GM18502 (cell line): ENCODE data around the gene SOX3.

Experiments
- ATAC-seq: cut with Tn5 transposase; IDR thresholded peaks from one replicate; pipeline ENCODE4 v1.9.1; 2021; ENCODE audit warnings: mild to moderate bottlenecking; ENCODE audit not compliant: unreplicated experiment, poor library complexity

SOX3 gene

DNA sequence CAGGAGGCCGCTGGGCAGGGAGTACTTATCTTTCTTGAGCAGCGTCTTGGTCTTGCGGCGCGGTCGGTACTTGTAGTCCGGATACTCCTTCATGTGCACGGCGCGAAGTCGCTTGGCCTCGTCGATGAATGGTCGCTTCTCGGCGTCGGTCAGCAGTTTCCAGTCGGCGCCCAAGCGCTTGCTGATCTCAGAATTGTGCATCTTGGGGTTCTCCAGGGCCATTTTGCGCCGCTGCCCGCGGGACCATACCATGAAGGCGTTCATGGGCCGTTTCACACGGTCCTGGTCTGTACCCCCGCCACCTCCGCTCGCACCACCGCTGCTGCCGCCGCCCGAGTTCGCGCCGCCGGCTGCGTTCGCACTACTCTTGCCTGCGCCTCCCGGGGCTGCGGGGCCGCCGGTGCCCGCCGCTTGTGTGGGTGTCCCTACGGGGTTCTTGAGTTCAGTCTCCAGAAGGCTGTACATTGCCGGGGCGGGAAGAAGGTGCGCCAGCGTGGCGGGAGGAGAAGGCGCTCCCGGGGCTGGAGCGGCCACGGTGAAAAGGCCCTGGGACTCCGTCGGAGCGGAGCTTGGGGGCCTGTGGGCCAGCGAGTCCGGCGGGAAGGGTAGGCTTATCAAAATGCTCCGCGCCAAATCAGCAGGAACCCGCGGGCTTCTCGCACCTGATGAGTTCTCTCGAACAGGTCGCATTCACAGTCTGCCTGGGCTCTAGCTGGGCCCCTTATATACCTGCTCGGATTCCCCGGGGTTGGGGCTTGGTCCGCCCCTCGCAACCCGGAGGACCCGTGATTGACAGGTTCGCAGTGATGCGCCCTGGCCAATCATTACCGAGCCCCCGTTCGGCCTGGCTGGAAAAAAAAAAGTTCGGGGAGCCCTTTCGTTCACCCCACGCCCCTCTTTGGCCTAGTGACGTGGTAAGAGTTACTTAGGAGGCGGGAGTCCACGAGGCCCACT lies at the start of gene SOX3:
SOX3 (minus strand) TSS at position 699 of the 954 bp plus-strand sequence; CDS start at position 690, 9 bp downstream.
- no peak for ATAC-seq

DNA sequence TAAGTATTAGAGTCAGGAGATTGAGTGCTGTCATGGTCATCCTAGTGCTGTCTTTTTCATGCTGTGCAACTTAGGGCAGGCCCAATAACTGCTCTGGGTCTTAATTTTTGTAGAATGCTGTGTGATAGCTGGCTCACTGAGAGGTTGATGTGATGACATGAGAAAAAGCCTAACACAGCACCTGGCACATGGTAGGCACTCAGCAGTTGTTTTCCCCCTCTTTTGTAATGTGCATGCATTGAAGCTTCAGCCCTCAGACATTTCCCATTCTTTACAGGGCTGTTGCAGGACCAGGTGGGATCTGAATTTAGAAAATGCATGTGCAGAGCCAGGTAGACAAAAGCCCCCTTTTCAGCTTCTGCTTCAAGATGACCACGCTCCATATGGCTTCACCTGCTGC lies 44.1 kb upstream of the SOX3 start:
- ATAC-seq: no peak

DNA sequence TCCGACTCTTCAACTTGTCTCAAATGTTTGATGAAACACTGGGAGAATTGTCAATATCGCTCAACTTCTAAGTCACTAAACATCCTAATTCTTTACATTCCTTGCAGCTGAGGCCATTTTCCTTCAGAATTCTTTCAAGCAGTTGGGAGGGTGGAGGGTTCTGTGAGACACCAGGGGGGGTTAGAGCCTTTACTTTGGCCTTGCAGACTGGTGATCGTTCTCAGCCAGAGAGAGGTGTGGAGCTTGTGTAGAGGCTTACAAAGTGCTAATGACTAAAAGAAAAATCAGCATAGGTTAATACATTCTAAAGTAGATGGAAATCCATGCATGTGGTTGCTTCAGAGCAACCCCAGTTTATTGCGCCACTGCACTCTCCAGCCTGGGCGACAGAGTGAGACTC lies 21.3 kb upstream of the SOX3 start:
- no peak for ATAC-seq

DNA sequence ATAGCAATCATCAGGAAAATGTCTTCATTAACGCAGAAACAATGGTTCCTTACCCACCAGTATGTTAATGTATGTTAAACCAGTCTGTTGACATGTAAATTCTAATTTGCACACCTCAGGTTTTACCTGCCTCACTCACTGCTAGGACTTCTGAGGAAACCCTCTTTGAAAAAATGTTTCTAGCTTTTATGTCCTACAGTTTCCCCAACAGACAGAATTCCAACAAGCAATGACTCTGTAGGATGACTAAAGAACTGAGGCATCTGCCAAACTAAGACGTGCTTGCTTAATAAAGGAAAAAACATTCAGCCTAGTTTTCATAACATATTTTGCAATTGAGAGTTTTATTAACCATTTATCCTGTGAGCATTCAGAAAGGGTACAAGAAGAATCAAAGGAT lies 20.6 kb upstream of the SOX3 start:
- no peak for ATAC-seq

DNA sequence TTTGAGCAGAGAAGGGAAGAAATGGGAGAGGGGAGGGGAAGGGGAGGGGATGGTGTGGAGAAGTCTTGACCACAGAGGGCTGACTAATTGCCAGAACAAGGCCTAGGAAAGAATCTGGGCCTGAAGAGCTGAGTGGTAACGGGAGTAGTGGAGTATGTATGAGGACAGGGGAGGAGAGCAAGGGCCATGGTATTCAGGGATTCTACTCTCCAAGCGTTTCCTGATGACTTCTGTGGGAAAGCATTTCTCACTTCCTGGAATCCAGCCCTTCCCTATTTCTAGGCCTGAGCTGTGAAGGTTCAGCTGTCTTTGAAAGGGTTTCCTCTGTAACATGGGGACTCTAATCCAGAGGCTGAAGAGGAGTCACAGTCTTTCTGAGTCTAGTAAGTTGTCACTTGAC lies 19.7 kb upstream of the SOX3 start:
- ATAC-seq: no peak

DNA sequence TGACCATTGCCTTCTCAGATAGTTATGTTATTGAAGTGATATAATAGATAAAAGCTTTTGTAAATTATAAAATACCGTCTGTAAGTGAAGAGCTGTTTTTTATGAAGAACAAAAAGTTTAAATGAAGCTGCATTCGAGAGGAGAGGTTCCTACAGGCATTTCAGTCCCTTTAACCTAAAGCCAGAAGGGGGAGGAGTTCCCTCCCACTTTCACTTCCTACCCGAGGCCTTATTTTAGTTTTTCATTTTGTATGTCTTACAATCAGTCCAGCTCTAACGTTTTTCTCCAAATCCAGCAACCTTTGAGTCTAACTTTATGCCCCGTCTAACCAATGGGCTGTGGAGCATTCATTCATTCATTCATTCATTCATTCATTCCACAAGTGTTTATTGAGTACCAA lies 16.5 kb upstream of the SOX3 start:
- ATAC-seq: no peak

DNA sequence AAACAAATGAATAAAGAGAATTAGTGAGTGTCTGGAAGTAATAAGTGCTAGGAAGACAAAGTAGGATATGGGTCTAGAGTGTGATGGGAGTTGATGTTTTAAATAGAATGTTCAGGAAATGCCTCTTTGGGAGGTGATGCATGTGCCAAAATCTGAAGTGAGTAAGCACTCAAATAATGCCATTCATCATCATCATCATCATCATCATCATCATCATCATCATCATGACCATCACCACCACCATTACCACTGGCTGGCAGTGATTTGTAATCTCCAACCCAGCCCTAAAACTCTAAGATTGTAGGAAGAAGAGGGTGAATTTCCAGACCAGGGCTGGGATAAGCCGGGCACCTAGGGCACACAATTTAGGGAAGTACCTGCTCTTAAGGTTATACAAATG lies 9.7 kb upstream of the SOX3 start:
- no peak for ATAC-seq

DNA sequence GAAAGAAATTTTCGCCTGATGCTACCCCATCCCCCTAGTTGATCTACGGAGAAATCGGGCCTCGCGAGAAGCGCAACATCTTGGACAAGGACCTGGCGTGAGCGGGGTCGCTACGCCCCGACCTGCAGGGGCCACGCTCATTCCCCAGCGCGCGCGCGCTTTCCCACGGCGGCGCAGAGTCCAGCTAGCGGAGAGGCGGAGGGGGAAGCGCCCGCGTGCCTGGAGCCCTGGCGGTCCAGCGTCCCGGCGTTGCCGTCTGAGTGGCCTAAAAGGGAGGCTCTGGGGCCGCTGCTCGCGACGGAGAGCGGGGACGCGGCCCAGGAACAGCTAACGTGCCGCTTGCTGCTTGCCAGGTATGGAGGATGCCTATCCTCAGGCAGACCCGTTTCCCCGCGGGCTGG lies 6.0 kb upstream of the SOX3 start:
- ATAC-seq: no peak

DNA sequence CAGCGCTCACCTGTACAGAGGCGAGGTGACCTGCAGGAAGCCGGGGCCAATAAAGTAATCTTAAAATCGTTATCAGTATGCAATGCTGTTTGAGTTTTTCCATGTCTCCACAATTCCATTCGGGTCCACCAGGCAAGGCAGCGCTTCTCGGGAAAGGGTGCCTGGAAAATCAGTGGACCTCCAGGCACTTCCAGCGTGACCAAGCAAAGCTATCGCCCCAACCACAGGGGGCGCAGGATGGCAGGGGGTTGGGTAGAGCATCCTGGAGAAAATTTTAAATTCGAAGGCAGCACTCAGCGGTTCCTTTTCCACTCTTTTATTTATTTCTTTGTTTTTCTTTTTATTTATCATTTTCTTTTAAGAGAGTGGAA lies 5.4 kb upstream of the SOX3 start:
- no peak for ATAC-seq

DNA sequence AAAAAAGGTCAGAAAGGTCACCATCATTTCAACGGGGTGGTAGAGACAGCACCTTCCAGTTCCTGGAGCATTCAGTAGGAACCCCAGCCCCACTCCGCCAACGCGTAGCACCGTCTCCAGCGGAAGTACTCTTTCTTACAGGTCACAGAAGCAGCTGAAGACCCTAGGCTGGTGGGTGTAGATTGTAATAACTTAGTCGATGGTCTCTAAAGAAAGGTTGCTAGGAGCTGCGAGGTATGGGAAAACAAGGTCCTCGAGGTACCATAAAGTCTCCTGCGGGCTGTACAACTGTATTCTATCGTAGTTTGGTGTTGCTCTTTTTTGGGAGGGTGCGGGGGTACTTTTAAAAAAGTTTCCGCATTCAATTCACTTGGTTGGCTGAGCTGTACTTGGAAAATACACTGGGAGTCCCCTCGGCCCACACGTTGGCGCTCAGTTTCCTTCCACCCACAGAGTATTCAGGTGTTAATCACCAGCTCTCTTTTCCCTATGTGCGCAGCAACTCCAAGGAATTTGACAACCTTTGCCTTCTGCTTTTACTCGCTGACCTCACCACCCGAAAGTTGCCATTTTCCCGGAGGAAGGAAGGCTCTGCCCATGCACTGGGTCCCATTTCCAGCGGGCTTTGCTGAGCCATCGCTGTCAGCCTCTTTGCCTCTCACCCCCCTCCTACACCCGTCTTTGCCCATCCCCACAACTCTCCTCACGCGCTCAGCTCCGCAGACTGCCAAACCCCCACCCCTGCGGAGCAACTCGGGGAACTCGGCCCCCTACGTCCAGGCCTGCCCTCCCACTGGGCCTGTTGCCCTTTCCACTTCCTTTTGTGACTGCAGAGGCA lies 4.8 kb upstream of the SOX3 start:
- no peak for ATAC-seq

DNA sequence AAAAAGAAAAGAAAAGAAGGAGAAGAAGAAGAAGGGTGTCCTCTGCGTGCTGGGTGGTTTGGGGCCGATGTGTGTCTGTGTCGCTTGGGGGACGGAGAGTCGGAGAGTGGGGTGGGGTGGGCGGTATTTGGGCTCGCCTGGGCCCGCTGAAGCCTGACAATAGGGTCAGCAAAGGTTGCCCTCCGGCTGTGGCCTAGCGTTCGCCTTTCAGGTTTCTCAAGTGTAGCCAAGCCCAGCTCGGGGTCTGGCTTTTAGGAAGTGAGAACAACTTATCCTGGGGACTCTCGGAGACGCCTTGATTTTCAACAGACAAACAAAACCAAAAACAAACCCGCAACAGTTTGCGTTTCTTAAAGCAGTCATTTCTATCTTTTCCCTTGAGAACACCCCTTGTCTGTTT lies 4.1 kb upstream of the SOX3 start:
- no peak for ATAC-seq

DNA sequence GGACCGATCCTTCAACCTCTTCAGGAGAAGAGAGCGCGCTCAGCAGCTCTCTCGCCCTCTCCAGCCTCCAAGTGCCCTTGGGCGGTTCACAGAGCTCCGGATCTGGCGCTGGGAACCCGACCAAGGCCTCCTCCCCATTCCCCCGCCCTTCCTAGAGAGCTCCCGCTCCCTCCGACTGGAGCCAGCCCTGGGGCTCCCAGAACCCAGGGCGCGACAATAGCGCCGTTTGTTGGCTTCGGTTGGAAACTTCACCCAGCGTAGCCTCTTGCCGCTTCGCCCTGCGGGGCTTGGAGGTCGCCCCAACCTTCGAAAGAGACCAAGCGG lies 3.1 kb upstream of the SOX3 start:
- ATAC-seq: no peak

DNA sequence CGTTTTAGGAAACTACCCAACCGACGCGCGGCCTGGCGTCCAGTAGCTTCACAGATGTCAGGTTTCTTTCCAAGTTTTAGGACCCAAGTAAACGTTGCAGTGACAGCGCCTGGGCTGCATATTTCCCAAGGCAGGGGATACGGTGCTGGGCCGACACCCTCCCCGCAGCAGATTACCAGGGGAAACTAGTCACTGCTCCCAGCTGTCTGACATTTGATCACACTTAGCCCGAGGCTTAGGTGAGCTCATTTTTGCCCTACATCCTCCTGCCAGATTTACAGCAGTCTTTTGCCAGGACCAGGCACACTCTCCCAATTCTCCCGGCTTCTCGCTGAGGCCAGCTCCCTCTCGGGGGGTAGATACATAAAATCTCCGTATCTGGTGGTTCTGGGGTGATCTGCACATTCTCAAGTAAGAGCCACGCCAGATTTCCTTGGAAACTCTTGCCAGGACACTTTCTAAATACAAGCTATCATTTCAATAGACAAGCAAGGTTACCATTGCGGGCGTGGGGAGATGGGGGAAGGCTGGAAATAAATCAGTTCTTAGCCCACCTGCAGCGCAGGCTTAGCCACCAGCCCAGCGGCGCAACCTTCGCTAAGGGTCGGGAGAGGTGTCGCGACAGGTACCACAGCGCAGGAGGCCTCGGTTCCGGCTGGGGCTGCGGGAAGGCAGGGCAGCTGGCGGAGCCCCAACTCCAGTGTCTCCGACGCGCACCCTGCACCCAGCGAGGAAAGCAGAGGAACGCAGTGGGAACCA lies 2.5 kb upstream of the SOX3 start:
- ATAC-seq: no peak

DNA sequence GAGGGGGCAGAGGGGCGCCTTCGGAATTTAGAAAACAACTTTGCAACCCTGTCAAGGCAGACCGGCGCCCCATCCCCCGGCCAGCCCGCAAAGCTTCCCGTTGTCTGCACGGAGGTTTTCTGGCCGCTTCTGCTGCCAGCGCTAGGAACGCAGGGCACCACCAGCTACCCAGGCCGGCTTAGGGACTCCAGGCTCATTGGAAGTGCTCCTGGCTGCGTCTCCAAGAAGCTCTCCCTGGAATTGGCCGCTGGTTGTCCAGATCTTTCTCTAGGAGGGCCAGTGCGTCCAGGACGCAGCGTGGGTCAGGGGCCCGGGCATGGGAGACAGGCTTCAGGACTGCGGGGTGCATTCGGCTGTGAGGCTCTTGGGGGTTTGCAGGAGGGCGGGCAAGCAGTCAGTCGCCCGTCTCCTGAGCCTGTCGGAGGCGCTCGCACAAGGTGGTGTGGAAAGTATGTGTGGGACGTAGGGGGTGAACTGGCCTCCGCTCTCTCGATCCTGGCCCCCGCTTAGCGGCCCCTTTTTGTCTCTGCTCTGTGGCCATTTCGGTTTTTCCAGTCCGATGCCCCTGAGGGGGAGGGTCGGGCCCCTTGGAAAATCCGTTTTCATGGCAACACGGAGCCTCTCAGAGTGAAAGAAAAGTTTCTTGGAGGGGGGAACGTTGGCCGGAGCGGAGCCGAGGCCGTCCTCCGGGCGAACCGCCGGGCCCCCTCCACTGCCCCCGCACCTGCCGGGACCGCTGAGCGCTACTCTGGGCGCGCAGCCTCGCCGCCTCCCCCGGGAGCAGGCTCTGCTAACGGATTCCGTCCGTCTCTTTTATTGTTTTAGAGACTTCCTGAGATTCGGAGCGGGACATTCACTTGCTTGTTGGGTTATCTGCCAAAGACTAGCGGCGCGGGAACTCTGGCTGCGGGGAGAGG lies 810 bp upstream of the SOX3 start:
- no peak for ATAC-seq

DNA sequence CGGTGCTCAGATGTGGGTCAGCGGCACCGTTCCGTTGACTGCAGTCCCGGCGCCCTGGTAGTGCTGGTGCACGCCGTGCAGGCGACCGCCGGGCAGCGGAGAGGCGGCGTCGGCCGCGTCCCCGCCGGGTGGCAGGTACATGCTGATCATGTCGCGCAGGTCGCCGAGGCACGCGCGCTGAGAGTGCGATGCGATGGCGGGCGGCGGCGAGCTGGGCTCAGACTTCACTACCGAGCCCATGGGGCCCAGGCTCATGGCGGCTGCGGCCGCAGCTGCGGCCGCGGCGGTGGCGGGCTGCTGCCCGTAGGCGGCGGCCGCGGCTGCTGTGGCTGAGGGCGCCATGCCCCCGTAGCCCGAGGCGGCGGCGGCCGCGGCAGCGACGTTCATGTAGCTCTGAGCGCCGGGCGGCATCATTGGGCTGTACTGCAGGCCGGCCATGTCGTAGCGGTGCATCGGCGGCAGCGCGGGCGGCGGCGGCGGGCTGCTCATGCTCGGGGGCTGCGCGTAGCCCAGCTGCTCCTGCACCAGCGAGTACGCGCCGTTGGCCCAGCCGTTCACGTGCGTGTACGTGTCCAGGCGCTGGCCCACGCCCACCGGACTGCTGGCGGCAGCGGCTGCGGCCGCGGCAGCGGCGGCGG lies 1.0 kb downstream of the SOX3 start:
- no peak for ATAC-seq

DNA sequence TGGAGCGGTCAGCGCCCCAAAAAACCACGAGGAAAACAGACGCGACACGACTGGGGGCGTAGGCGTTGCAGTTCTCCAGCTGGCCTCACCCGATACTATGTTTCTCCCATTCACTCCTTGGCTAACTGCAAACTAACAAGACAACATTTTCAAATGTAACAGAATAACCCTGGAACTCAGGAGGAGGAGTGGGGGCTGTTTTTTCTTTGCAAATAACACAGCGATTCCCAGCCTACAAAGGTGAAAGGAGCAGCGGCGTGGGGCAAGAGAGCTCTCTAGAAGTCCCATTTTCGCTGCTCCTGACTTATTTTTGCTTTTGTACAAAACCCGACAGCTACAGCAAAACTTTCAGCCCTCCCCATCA lies 1.6 kb downstream of the SOX3 start:
- ATAC-seq: no peak

DNA sequence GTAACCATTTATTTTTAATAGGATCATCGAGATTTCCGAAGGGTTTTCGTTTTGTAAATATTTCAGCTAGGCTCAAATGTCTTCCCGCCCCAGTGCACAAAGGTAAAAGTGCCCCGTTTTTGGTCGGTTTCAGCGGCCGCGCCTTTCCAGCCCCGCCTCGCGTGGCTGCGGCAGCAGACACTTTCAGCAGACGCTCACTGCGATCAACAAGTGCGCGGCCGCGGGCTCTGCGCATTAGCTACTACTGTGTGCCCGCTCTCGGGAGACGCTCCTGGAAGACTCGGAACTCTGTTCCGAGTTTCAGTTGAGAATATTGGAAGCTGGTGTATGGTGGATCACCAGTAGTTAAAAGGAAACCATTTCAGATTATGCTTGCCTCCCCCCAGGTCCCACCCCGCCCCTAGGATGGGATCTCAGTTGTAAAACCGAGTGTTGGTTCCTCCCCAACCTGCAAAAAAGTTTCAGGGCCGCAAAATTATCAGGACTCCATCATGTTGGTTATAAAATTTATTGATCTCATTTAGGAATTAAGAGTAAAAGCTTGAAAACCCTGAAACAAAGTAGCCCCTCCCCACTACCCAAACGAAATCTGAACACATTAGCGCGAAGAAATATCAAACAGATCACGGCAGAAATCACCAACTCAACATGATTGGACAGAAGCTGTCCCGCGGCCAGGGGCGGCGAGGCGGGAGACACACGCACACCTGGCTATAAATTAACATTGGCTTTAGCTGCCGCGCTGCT lies 2.2 kb downstream of the SOX3 start:
- ATAC-seq: no peak

DNA sequence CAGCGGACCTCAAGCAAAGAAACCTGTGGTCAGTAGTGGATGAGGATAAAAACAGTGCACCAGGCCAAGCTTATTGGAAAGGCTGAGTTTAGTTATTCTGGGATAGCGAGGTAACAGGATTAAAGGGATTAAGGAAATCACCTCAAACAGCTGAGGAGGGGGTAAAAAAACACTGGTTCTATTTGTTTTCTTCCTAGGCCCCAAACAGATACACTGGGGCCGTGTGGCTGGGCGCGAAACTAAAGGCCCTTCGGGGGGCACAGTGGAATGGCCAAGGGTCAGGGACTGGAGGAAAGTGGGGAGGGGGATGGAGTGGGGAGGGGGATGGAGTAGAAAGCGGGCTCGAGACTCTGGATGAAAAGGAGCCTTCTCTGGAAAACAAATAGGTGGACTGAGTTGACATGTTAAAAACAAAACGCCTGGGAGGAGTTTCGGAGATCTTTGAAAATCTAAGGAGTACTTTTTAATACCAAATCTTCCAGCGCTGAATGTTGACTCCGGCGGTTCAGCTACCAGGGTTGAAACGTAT lies 2.9 kb downstream of the SOX3 start:
- no peak for ATAC-seq

DNA sequence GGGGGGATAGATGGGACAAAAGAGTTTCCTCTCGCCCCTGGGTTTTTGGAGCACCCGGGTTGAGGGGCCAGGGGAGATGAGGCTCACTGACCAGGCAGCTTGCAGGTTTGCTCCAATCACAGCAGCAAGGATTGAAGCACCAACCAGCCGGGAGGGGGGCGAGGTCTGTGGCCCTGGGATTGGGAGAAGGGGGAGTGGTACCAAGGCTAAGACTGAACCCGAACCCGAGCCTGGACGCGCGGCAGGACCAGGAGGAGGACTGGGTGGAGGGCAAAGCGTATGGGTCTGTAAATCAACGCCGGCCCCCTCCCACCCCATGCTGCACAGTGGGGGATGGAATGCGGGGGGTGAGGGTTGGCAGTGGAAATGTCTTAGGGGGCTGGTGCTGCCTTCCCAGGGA lies 3.5 kb downstream of the SOX3 start:
- no peak for ATAC-seq
